HG03025 (cell line): ENCODE measurements around the gene KLHDC4.

Experiments used
- ATAC-seq: cut with Tn5 transposase; IDR thresholded peaks from one replicate; pipeline ENCODE4 v1.9.1; 2021; ENCODE audit warnings: mild to moderate bottlenecking, moderate library complexity; ENCODE audit not compliant: unreplicated experiment, low FRiP score

Gene KLHDC4

DNA sequence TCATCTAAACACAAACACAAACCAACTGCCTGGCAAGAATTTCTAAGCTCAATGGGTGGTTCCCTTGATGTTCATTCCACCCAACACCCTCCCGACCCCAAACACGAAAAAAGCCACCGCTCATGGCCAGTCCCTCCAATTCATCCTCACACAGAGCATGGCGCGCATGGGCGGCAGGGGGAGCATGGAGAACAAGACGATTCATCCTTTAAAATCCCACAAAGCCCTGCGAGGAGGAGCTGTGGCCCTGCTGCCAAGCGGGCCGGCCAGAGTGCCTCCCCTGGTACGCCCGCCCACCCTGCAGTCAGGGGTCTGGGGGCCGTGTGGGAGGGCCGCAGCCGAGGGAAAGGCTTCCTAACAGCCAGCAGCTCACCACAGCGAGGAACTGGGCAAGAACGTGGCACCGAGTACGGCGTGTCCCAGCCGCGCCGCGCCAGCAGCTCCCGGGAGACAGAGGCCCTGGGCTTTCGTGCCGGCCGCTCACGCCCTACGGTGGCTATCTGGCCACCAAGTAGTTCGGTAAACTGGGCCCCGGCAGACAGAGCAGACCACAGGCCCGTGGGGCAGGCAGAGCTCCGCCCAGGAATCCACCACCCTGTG lies 60.9 kb downstream of the KLHDC4 start:
- no peak for ATAC-seq

DNA sequence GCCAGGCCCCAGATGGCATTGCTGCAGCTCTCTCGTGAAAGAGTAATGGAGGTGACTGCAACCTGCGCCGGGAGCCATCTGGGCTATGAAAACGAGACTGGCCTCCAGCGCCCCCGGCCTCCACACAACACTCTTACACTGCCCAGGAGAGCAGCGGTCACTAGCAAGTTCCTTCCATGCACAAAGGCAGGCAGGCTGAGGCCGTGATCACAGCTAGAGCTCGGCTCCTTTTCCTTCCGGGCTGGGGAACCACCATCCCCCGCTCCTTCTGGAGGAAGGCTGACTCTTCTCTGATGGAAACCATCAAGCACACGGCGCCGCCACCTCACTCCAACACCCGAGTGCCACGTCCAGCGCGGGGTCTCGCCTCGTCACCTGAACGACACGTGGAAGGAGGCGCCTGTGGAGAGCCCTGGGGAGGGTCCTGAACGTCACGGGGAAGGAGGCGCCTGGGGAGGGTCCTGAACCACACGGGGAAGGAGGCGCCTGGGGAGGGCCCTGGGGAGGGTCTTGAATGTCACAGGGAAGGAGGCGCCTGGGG lies 61.9 kb downstream of the KLHDC4 start:
- ATAC-seq: no peak

DNA sequence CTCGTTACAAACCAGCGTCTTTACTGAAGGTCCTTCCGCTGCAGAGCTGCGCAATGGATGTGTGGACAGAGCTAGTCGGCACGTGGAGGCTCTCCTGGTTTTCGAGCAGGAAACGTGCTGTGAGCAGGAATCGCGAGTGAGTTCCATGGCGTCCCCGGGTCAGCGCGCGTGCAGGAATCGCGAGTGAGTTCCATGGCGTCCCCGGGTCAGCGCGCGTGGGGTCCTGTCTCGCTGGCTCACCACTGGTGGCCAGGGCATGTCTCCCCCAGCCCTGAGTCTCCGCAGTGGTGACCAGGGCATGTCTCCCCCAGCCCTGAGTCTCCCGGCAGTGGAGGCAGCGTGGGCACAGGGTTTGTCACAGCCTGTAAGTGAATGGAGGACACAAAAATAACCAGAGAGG lies 62.7 kb downstream of the KLHDC4 start:
- no peak for ATAC-seq

DNA sequence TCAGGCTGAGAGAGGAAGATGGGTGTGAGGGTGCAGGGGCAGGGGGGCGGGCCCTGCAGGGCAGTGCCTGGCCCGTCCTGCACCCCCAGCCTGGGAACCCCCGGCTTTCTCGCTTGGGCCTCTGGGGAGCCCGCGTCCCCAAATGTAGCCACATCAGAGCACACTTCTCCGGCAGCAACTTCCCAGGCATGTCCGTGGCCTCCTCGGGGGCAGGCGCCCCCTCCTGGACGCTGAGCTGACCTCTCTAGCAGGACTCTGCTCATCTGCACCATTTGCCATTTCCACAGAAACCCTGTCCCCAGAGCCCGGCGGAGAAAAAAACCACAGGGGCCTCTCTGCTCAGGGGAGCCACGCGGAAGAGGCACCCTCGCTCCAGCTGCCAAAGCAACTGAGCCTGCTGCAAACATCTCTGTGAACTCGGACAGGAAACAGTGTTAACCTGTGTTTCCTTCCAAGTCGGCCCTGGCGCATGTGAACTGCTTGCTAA lies 63.4 kb downstream of the KLHDC4 start:
- no peak for ATAC-seq

DNA sequence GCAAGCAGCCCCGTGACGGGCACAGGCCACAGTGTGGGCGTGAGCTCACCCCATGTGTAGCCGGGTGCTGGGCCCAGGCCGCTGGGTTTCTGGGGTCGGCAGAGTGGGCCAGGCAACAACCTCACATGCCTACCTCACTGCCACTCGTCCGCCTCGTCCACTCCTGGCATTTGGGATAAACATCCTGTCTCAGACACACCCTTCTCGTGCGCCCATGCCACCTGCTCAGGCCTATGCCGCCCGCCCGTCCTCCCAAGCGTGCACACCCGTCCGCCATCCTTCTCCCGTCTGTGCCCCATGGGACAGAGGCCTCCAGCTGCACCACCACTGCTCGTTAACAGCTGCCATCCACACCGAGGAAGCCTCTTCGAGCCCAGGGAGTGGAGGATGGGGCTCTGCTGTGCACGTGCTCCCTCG lies 64.3 kb downstream of the KLHDC4 start:
- no peak for ATAC-seq

DNA sequence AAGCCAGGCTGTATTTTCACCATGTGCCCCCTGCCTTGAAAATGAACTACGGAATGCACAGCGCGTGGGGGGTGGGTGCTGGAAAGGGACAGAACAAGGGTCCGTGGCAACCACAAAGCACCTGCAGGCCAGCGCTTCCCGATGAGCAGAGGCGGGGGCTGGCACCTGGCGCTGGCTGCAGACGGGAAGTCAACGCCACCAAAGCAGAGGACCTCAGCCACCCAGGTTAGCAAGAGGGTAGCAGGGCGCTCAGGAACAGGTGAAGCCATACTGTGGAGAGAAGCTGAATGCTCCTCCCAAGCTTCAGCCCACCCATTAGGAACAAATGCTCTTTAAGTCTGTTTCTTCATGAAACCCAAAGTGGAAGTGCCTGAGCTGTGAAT lies 64.7 kb downstream of the KLHDC4 start:
- no peak for ATAC-seq

DNA sequence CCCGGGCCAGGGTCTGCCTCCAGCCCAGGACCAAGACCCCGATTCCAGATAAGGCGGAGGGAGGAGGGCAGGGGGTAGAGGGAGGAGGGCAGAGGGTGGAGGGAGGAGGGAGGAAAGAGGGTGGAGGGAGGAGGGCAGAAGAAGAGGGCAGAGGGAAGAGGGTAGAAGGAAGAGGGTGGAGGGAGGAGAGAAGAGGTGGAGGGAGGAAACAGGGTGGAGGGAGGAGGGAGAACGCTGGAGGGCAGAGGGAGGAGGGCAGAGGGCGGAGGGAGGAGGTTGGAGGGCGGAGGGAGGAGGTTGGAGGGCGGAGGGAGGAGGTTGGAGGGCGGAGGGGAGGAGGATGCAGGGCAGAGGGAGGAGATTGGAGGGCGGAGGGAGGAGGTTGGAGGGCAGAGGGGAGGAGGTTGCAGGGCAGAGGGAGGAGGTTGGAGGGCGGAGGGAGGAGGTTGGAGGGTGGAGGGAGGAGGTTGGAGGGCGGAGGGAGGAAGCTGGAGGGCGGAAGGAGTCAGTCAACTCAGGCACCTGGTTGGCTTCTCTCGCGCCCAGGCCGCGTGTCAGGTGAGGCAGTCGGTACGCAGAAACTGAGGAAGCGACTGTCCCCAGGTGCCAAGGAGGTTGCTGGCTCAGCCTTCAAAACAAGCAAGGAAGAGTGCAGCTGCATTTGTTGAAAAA lies 65.2 kb downstream of the KLHDC4 start:
- ATAC-seq: no peak

DNA sequence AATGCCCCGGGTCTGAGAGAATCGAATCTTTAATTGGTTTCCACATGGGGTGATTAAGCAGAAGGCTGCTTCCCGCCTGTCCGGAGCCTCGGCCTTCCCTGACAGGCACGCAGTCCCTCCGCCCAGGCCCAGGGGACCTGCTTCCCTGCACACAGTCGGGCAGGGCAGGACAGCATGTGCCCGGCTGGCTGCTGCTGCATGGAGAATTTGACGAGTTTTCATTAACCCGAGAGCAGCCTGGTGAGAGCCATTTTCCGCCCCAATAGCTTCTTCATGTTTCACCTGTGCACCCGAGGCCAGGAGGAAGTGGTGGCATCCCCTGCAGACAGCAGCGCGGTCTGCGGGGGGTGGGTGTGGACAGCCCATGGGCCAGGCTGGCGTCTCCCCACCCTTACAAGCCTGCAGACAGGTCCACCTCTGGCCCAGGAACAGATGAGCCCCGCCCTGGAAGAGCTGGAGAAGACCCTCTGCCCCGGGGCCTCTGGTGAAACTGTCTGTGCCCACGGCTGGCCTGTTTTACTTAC lies 67.0 kb downstream of the KLHDC4 start:
- no peak for ATAC-seq

DNA sequence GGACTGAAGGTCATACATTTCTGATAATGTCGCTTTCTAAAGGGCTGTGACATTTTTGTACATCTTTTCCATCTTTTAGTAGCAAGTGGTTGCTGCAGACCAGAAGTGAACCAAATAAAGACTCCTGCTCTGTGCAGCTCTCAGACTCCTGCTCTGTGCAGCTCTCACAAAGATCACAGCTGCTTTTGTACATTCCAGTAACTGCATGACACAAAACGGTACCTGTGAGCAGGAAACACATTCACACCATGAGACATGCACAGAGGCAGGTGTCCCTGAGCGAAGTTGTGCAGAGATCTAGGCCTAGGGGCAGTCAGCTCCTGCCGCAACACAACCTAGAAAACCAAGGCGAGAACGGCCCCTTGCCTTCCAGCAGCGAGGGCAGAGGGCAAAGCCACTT lies 67.5 kb downstream of the KLHDC4 start:
- ATAC-seq: no peak

DNA sequence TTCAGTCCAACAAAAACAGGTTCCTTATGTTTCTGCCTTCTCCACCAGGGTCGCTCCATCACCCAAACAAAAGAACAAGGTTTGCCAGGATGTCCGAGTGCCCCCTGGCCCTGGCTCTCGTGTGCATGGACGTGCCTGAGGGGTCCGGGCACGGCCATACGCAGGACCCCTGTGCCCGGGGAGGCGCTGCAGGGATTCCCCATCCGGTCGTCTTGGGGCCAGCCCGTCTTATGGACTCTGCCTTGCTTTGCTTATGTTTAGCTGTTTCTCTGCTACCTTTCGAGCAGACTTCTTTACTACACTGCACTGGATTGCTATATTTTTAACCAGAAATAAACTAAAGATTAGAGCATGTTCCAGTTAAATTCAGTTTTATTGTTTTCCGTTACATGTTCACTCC lies 68.0 kb downstream of the KLHDC4 start:
- no peak for ATAC-seq

DNA sequence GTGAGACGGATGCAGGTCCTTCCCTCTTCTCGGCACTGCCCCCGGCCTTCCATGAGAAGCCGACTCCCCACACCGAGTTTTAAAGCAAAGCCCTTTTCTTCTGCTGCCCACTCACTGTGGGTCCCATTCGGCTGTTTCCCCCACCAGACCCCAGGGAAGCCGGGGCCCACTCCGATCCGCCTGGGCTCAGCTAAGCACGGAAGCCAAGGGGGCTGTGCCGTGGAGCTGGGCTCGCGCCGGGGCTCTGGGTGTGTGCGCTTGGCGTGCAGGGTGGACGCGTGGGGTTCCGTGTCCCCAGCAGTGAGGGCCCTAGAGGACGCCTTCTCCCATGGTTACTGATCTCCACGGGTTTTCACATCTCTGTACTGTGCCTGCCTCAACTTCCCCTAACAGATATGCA lies 68.5 kb downstream of the KLHDC4 start:
- no peak for ATAC-seq

DNA sequence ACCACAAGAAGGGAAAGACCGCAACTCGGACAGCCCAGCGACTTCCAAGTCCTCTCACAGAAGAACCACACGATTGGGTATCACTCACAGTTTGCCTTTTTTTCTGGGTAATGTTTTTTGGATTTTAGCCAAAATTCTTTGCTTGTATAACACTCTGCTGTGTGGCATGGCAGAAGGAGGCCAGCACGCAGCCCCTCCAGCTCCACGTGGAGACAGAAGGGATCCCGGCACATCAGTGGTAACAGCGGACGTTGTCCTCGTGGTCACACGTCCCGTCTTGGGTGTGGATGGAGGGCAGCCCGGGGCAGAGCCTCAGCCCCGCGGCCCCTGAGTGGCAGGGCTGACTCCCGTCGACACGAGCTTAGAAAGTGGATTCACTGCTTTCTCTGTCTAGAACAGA lies 69.1 kb downstream of the KLHDC4 start:
- ATAC-seq: no peak

DNA sequence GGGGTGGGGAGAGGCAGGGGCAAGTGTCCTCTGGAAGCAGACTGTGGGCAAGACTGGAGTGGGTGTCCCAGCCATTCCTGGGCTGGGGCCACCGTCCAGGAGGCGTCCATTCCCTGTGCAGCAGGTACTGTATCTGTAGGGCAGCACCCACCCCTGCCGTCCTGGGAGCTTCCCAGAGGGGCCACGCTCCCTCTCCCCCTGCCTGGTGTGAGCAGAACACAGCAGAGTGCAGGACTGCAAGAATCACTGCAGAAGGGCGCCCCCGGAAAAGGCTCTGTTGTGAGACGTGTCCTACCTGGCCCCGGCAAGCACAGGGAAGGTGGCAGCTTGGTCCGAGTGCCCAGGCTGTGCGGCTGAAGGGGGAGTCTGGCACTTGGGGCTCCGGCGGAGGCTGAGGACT lies 70.3 kb downstream of the KLHDC4 start:
- no peak for ATAC-seq

DNA sequence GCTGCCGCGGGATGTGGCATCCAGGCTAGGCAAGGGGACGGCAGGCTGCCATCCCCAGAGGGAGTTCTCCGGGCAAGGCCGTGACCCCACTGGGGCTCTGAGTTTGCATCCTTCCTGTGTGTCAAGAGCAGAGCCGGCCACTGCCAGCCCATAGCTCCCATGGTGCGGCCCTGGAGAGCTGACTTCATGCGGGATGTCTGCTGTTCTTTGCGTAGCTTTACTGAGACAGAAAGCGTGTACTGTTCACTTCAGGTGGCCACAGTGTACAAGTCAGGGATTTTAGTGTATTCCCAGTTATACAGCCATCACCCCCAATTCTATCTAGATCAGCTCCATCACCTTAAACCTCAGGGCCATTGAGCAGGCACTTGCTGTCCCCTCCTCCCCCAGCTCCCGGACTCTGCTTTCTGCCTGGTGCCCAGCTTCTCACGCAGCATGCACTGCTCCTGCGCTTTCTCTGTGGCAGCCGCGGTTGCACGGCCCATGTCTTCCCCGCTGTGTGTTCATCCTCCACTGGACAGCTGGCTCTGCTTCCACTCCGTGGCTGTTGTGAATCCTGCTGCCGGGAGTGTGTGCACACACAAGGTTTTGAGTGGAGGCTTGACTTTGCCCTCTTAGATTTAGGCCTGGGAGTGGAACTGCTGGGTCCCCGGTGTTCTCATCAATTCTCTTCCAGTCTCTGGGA lies 71.2 kb downstream of the KLHDC4 start:
- ATAC-seq: no peak

DNA sequence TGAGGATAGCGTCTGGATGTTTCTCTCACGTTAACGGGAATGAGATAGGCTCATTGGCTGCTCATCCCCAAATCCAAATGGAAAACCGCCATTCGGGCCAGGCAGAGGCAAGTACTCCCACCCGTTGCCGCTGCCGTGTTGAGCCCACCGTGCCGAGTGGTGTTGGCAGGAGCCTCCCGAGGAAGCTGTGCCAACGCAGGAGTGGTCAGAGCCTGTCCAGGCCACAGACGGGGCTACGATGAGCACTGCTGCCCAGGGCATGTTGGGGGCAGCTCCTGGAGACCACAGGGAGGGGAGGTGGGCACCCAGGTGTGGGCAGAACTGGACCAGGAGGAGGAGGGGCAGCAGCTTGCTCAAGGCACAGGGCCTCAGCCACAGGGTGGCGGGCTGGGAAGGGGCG lies 72.0 kb downstream of the KLHDC4 start:
- ATAC-seq: no peak

DNA sequence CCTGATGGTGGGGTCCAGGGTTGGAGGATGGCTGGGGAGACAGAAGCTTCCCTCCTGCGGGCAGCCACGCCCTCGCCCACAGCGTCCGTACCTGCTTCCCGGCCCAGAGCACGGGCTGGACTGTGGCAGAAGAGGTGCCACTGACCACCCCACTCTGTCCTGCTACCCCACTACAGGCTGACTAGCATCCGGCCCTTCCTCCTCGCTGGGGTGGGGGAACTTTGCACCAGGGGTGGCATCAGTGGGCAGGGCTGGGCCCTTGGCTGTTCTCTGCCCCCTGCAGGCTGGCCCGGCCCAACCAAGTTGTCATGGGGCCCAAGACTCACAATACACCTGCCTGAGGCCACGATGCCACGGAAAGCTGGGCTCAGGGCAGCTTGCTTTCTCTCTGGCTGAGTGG lies 73.0 kb downstream of the KLHDC4 start:
- no peak for ATAC-seq

DNA sequence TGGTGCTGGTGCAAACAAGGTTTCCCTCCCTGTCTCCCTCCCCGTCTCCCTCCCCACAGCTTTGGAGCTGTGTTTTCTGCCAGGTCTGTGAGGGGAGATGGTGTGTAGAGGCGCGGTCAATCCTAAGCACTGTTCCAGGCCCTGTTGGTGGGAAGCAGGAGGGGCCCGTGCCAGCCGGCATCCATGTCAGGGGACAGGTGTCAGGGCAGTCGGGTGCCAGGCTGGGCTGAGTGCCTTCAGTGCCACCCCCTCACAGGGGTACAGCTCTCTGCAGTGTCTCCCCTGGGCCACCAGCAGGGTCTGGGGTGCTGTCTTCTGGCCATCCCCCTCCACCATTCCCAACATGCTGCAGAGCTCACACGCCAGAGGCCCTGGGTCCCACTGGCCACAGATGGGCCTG lies 73.6 kb downstream of the KLHDC4 start:
- no peak for ATAC-seq

DNA sequence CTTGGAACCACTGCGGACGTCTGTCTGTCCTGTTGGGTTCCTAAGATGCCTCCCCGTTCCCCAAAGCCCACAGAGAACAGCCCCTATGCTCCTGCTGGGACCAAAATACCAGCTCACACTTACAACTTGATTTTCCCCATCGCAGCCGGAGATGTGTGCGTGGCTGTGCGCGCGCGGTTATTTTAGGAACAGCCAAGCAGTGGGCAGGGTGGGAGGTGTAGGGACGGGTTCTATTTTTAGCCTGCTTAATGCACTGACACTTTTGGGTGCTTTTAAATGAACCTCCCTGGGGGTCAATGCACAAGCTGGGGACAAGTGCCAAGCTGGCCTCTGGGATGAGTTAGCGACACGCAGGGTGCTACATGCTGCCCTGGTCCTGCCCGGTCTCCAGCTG lies 74.1 kb downstream of the KLHDC4 start:
- ATAC-seq: no peak

DNA sequence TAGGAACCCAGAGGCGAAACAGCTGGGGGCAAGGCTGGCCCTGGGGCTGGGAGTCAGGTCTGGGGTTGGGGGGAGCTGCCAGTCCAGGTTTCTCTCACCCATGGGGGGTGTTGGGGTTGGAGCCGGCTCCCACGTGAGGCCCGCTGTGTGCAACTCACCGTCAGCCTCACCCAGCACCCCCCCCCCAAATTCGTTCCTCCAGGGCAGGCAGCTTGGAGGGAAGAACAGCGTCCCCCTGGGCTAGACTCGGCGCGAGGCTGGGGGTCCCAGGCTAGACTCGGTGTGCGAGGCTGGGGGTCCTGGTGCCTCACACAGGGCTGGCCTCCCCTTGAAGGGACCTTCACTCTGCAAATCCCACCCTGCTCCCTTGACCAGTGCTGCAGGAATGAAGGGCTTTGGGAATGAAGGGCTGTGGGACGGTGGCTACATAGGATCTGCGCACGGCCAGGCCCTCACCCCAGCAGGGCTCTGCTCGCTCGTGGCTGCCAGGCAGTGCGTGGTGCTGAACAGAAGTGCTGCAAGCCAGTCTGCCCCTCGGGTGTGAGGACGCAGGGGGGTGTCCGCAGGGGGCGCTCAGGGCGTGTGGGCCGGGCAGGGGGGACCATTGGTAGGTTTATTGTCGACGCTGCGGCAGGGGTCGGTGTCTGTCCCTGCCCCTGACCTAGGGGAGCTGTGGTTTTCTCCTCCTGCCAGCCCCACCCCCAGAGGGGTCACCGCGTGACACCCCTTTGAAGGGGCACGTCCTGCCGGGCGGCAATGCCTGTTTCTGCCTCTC lies 74.7 kb downstream of the KLHDC4 start:
- no peak for ATAC-seq

DNA sequence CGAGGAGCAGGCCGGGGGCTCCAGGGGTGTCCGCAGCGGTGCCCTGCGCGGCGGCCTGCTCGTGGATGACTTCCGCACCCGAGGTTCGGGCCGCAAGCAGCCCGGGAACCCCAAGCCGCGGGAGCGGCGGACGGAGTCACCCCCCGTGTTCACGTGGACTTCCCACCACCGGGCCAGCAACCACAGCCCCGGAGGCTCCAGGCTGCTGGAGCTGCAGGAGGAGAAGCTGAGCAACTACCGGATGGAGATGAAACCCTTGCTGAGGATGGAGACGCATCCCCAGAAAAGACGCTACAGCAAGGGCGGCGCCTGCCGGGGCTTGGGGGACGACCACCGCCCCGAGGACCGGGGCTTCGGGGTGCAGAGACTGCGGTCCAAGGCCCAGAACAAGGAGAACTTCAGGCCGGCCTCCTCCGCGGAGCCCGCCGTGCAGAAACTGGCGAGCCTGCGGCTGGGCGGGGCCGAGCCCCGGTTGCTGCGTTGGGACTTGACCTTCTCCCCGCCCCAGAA lies 75.8 kb downstream of the KLHDC4 start:
- ATAC-seq: no peak
